ENCODE data around the gene IFITM1.
"Not testable (repeated sequence)": the region's sequence is repeated elsewhere in the genome, so short reads cannot be mapped to it uniquely, and the experiment has no call there.

The IFITM1 gene

DNA sequence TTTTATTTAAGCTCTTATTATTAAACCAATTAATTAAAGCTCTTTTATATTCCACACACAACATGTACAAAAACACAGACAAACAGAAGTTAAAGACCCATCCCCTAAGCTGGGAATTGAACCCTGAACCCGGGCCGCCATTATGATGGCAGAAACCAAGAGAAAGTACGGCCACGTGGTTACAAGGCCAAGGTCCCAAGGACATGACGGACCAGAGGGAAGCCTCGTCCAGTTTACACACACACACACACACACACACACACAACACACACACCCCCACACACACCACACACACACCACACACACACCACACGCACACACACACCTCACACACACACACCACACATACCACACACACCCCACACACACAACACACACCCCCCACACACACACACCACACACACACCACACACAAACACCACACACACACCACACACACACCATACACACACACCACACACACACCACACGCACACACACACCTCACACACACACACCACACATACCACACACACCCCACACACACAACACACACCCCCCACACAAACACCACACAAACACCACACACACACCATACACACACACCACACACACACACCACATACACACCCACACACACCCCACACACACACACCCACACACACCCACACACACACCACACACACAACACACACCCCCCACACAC lies 35.6 kb downstream of the IFITM1 start:
- not testable (repeated sequence) for DNase-seq

- DNase-seq = not testable (repeated sequence)
Measured at GRCh38 chr11:350033-350722, 36.3 kb downstream of the IFITM1 start.

DNA sequence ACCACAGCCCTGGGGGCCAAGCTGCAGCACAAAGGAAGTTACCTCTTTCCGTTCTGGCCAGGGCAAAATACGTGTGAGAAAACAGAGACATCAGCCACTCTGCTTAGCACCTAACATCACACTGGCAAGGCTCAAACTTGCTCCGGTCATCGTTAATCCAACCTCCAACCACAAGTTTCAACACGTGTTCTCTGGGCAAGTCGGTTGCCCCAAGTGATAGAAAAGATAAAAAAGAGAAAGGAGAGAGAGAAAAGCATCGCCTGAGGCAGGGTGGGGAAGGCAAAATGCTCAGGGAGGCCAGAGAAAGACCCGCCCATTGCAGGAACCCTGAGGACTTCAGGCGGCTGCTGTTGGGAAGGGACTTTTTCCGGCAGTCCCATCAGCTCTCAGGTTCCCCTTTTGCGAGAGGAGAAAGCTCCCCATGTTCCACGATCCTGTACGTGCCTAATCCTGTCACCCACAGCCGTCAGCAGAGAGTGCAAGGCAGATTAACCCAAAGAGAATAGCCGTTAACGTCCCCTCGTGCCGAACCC lies 36.9 kb downstream of the IFITM1 start:
- DNase-seq = no peak

- no peak for DNase-seq
Measured at GRCh38 chr11:351411-351810, 37.6 kb downstream of the IFITM1 start.

DNA sequence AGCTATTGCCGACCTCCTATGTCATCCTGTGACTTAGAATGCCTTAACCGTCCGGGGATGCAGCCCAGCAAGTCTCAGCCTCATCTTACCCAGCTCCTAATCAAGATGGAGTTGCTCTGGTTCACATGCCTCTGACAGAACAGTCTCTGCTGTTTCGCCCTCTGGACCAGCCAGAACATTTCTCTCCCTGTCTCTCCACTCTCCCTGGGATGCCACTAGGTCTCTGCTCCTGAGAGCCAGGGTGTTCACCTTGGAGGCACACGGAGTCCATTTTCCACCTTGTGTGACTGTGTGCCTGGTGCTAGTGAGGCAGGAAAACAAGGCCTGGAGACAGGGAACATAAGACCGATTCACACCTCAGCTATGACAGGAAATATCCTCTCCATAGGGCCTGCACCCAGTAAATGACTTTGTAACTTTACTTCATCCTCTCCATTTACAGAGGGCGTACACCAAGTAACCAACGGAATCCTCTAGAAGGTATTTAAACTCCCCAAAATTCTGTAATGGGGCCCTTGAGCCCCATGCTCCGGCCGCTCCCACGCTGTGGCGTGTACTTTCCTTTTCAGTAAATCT lies 38.7 kb downstream of the IFITM1 start:
- no peak for DNase-seq

GRCh38 chr11:353179-353873 lies 39.5 kb downstream of the IFITM1 start:
- DNase-seq = no peak

- peak; percentile 84 for DNase-seq
Measured at GRCh38 chr11:355581-356458, 42.0 kb downstream of the IFITM1 start.

DNA sequence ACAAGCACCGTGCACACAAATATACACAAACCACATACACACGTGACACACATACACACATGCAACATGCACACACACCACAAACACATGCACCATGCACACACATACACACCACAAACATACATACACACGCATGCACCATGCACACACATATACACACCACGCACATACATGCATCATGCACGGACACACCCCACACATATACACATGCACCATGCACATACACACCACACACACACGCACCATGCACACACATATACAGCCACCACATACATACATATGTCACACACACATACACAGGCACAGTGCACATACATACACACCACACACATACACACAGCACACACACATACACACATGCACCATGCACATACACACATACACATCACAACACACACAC lies 42.8 kb downstream of the IFITM1 start:
- DNase-seq = no peak

DNA sequence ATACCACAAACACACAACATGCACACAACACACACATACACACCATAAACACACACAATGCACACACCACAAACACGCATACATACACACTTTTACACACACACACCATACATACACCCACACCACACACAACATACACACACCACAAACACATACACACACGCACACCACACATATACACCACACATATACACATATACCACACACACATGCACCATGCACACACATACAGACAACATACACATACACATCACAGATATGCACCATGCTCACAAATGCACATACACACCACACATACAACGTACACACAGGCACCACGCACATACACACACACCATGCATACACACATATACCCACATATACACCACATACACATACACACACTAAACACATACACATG lies 43.7 kb downstream of the IFITM1 start:
- no peak for DNase-seq

DNA sequence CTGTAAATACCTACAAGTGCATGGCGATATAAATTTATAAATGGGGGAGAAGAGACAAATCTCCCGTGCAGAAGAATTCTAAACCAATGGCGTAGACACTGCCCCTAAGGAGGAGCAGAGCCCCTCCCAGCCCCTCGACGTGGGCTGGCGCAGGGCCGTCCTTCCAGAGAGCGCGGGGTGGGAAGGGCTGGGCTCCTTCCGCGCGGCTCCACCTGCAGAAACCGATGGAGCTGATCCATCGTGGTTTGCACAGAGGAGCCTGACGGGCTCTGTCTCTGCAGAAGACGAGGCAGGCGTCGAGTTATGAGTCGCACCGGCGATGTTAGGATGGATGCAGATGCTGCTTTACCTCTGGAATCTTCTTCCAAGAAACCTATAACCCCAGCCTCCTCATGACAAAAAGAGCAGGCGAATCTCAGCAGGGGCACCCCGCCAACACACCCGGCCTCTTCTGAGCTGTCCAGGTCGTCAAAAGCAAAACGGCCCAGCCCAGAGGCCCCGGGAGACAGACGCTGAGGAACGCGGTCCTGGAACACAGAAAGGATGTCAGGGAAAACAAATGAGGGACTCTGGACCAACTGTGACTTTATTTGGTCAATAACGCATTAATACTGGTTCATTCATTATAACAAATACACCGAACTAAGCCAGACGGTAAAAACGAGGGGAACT lies 44.4 kb downstream of the IFITM1 start:
- DNase-seq = no peak

- DNase-seq = peak; percentile 23
Measured at GRCh38 chr11:359181-359714, 45.4 kb downstream of the IFITM1 start.

- DNase-seq = no peak
Measured at GRCh38 chr11:360326-361280, 46.8 kb downstream of the IFITM1 start.

GRCh38 chr11:362642-363442 lies 49.0 kb downstream of the IFITM1 start:
- no peak for DNase-seq

DNA sequence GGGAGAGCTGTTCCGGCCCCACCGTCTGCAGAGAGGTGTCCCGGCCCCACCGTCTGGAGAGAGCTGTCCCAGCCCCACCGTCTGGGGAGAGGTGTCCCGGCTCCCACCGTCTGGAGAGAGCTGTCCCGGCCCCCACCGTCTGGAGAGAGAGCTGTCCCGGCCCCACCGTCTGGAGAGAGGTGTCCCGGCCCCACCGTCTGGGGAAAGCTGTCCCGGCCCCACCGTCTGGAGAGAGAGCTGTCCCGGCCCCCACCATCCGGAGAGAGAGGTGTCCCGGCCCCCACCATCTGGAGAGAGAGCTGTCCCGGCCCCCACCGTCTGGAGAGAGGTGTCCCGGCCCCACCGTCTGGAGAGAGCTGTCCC lies 49.6 kb downstream of the IFITM1 start:
- not testable (repeated sequence) for DNase-seq

DNA sequence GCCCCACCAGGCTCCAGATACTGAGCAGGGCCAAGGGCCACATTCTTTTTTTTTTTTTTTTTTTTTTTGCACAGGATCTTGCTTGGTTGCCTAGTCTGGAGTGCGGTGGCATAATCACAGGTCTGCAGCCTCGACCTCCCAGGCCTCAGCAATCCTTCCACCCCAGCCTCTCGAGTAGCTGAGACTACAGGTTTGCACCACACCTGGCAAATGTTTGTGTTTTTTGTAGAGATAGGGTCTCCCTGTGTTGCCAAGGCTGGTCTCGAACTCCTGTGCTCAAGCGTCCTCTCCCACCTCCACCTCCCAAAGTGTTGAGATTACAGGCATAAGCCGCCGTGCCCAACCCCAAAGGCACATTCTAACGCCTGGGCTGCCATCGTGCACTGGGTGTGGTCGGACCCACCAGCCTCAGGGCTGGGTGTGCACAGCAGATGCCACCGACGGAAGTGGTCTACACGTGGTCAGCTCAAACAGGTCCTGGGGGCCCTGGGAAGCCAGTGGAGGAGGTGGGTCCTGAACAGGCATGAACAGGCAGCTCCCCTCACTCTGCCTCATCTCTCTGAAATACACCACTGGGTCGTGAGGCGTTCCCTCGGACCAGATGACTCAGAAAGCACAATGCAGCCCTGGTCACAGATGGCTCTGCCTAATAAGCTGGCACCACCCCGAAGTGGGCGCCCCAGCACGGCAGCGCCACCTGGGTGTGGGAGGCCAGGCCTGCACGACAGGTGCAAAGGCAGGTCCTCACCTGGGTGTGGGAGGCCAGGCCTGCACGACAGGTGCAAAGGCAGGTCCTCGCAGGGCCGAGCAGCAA lies 50.3 kb downstream of the IFITM1 start:
- peak; percentile 78 for DNase-seq
